H1 (cell line): ENCODE results near the gene GPD1L. TPM values are rescaled to one million over a fixed set of nuclear protein-coding genes. Genes with fewer than 3 reads are reported as not detected.

ENCODE experiments used
- CTCF ChIA-PET: fragments of 300-600 bp; sonication (Branson Sonifier 250); formaldehyde crosslinking; loops from one replicate; lab custom pipeline; 2021; ENCODE audit not compliant: partially characterized antibody; lab: Charles Lee
- POLR2A ChIA-PET: fragments of 300-600 bp; sonication (Branson Sonifier 250); formaldehyde crosslinking; loops from one replicate; lab custom pipeline; 2021; ENCODE audit warnings: inconsistent platforms; ENCODE audit not compliant: partially characterized antibody; lab: Charles Lee
- DNase-seq, 2 experiments: peaks; one replicate each; pipeline versions ENCODE4 v3.0.0 to v3.0.0-alpha.2; 2010 to 2022; ENCODE audit warnings: low spot score in 2 of 2, low read depth in 1 of 2, mixed read lengths in 1 of 2
- FAIRE-seq: peaks from 2 replicates; lab custom pipeline; 2011; peaks lifted over from hg19 to GRCh38; lab: Jason Lieb, UNC
- H2AFZ ChIP-seq: 2 replicates; pipeline ENCODE4 v1.8.1; 2012; ENCODE audit warnings: low read length, inconsistent platforms
- H2AK5ac ChIP-seq: 2 replicates; pipeline ENCODE4 v1.6.1; 2013; ENCODE audit warnings: low read depth, low read length
- H2BK120ac ChIP-seq: replicated peaks from 2 replicates; pipeline ENCODE3; 2013; ENCODE audit warnings: low read depth, low read length, inconsistent platforms
- H2BK12ac ChIP-seq: 2 replicates; pipeline ENCODE4 v1.6.1; 2013; ENCODE audit warnings: low read depth, low read length
- H2BK15ac ChIP-seq: 2 replicates; pipeline ENCODE4 v1.6.1; 2013; ENCODE audit warnings: low read length
- H2BK20ac ChIP-seq: 2 replicates; pipeline ENCODE4 v1.6.1; 2013; ENCODE audit warnings: low read length
- H2BK5ac ChIP-seq: 2 replicates; pipeline ENCODE4 v1.6.1; 2013; ENCODE audit warnings: low read depth, low read length
- H3K14ac ChIP-seq: 2 replicates; pipeline ENCODE4 v1.6.1; 2013; ENCODE audit warnings: inconsistent platforms; ENCODE audit not compliant: insufficient read length
- H3K18ac ChIP-seq: 2 replicates; pipeline ENCODE4 v1.6.1; 2013; ENCODE audit warnings: low read length; ENCODE audit errors: extremely low read depth
- H3K23ac ChIP-seq: 2 replicates; pipeline ENCODE4 v1.6.1; 2013; ENCODE audit warnings: inconsistent platforms; ENCODE audit not compliant: insufficient read length
- H3K23me2 ChIP-seq: 2 replicates; pipeline ENCODE4 v1.6.1; 2013; ENCODE audit warnings: low read depth, low read length
- H3K27ac ChIP-seq: 2 replicates; pipeline ENCODE4 v1.6.1; 2011; ENCODE audit warnings: low read depth, low read length, inconsistent platforms
- H3K27me3 ChIP-seq, 4 experiments: replicated peaks in 1 of 4; 1 replicate in 1 of 4; 2 replicates in 3 of 4; pipeline versions ENCODE4 v1.6.1 to v1.8.1; 2011 to 2013; ENCODE audit warnings: low read length in 3 of 4, mild to moderate bottlenecking in 3 of 4, inconsistent platforms in 2 of 4, mixed read lengths in 2 of 4, moderate library complexity in 1 of 4; ENCODE audit not compliant: control insufficient read depth in 3 of 4, insufficient read depth in 3 of 4; ENCODE audit errors: extremely low read depth in 1 of 4
- H3K36me3 ChIP-seq, 4 experiments: 2 replicates each; pipeline versions ENCODE4 v1.6.1 to v1.8.1; 2011 to 2013; ENCODE audit warnings: mild to moderate bottlenecking in 4 of 4, low read length in 3 of 4, moderate library complexity in 2 of 4, control low read depth in 1 of 4, inconsistent platforms in 1 of 4; ENCODE audit not compliant: insufficient read depth in 4 of 4, control insufficient read depth in 2 of 4
- H3K4ac ChIP-seq: replicated peaks from 2 replicates; pipeline ENCODE3; 2013; ENCODE audit warnings: low read length, low read depth, mixed read lengths, inconsistent platforms; ENCODE audit not compliant: insufficient read length
- H3K4me1 ChIP-seq, 4 experiments: replicated peaks in 1 of 4; 1 replicate in 1 of 4; 2 replicates in 3 of 4; pipeline versions ENCODE4 v1.6.1 to v1.8.1; 2011 to 2013; ENCODE audit warnings: low read length in 3 of 4, inconsistent platforms in 2 of 4, mixed read lengths in 1 of 4; ENCODE audit not compliant: insufficient read depth in 4 of 4, control insufficient read depth in 3 of 4
- H3K4me2 ChIP-seq, 2 experiments: 2 replicates each; pipeline versions ENCODE4 v1.6.1 to v1.8.1; 2011 to 2013; ENCODE audit warnings: low read depth in 2 of 2, low read length in 2 of 2, control low read depth in 1 of 2, inconsistent platforms in 1 of 2, mild to moderate bottlenecking in 1 of 2; ENCODE audit not compliant: insufficient read depth in 1 of 2
- H3K4me3 ChIP-seq, 4 experiments: fragments of 200-600, 300-600 bp in 1 of 4; sonication (generic), shearing (Covaris generic), sonication (Bioruptor Twin) in 1 of 4; 2 replicates each; pipeline versions ENCODE4 v1.5.1 to v1.8.1; 2011 to 2016; ENCODE audit warnings: low read length in 4 of 4, low read depth in 3 of 4, control low read depth in 2 of 4, inconsistent platforms in 2 of 4, mild to moderate bottlenecking in 2 of 4, mixed read lengths in 1 of 4, moderate library complexity in 1 of 4; ENCODE audit not compliant: insufficient read depth in 2 of 4; ENCODE audit errors: extremely low read depth in 1 of 4
- H3K56ac ChIP-seq: replicated peaks from 2 replicates; pipeline ENCODE3; 2013; ENCODE audit warnings: low read depth, mild to moderate bottlenecking, mixed read lengths, low read length, inconsistent platforms; ENCODE audit not compliant: insufficient read length
- H3K79me1 ChIP-seq: 2 replicates; pipeline ENCODE4 v1.6.1; 2013; ENCODE audit warnings: low read depth, low read length, control low read depth
- H3K79me2 ChIP-seq, 2 experiments: 2 replicates each; pipeline versions ENCODE4 v1.6.1 to v1.8.1; 2012 to 2013; ENCODE audit warnings: low read length in 2 of 2, mild to moderate bottlenecking in 2 of 2, inconsistent platforms in 1 of 2; ENCODE audit not compliant: insufficient read depth in 2 of 2, control insufficient read depth in 1 of 2
- H3K9ac ChIP-seq, 4 experiments: replicated peaks in 1 of 4; 1 replicate in 1 of 4; 2 replicates in 3 of 4; pipeline versions ENCODE4 v1.6.1 to v1.8.1; 2011 to 2013; ENCODE audit warnings: low read depth in 3 of 4, low read length in 3 of 4, control low read depth in 2 of 4, mild to moderate bottlenecking in 2 of 4, moderate library complexity in 2 of 4, inconsistent platforms in 1 of 4; ENCODE audit errors: extremely low read depth in 1 of 4
- H3K9me3 ChIP-seq, 2 experiments: 2 replicates each; pipeline versions ENCODE4 v1.6.1 to v1.8.1; 2012 to 2013; ENCODE audit warnings: mild to moderate bottlenecking in 2 of 2, moderate library complexity in 2 of 2, control low read depth in 1 of 2, inconsistent platforms in 1 of 2, low read depth in 1 of 2, low read length in 1 of 2, mixed read lengths in 1 of 2; ENCODE audit not compliant: insufficient read depth in 2 of 2
- H4K20me1 ChIP-seq, 2 experiments: replicated peaks in 1 of 2; 2 replicates each; pipeline versions ENCODE3 to v1.8.1; 2011 to 2013; ENCODE audit warnings: inconsistent platforms in 2 of 2, low read length in 2 of 2, mild to moderate bottlenecking in 1 of 2; ENCODE audit not compliant: insufficient read depth in 2 of 2, control insufficient read depth in 1 of 2
- H4K5ac ChIP-seq: 2 replicates; pipeline ENCODE4 v1.6.1; 2013; ENCODE audit warnings: low read length, low read depth, mixed read lengths, inconsistent platforms; ENCODE audit not compliant: insufficient read length
- H4K8ac ChIP-seq: 2 replicates; pipeline ENCODE4 v1.8.0; 2013; ENCODE audit warnings: mild to moderate bottlenecking, moderate library complexity, low read length, inconsistent platforms; ENCODE audit not compliant: insufficient read depth; ENCODE audit errors: extremely low read depth
- H4K91ac ChIP-seq: replicated peaks from 2 replicates; pipeline ENCODE3; 2013; ENCODE audit warnings: low read length, mixed read lengths, inconsistent platforms; ENCODE audit not compliant: insufficient read length
- ASH2L ChIP-seq: fragments of 200-600, 300-600 bp; sonication (generic); IDR thresholded peaks from one replicate; pipeline ENCODE4 v1.7.1; 2017; ENCODE audit warnings: low read length
- E2F6 ChIP-seq: IDR thresholded peaks from 2 replicates; pipeline ENCODE4 v1.6.1; 2012; ENCODE audit warnings: inconsistent platforms
- RXRA ChIP-seq: IDR thresholded peaks from 2 replicates; pipeline ENCODE4 v1.6.1; 2011; ENCODE audit warnings: low read depth, mild to moderate bottlenecking, low read length, moderate library complexity; ENCODE audit not compliant: insufficient read depth
- SIN3A ChIP-seq, 2 experiments: IDR thresholded peaks in 1 of 2; conservative IDR thresholded peaks in 1 of 2; 2 replicates each; pipeline ENCODE4 v1.6.1; 2011 to 2012; ENCODE audit warnings: low read length in 2 of 2, improper control_type of control experiment in 1 of 2, low read depth in 1 of 2, mild to moderate bottlenecking in 1 of 2
- SP1 ChIP-seq: IDR thresholded peaks from 2 replicates; pipeline ENCODE4 v1.6.1; 2011; ENCODE audit warnings: low read depth, low read length
- SP4 ChIP-seq: IDR thresholded peaks from 2 replicates; pipeline ENCODE4 v1.6.1; 2012; ENCODE audit warnings: low read length, inconsistent platforms
- TCF12 ChIP-seq: IDR thresholded peaks from 2 replicates; pipeline ENCODE4 v1.6.1; 2011; ENCODE audit warnings: low read depth, mild to moderate bottlenecking, low read length
- WGBS, 2 experiments: shearing (Covaris generic) in 1 of 2; methylation state at CpG; one replicate each; pipeline versions ENCODE4 v1.1.6 to v1.1.7; 2013 to 2015; ENCODE audit warnings: low lambda C conversion rate in 2 of 2, mixed read lengths in 2 of 2, inconsistent platforms in 1 of 2, low coverage in 1 of 2, missing lambda C conversion rate in 1 of 2; ENCODE audit not compliant: insufficient replicate concordance in 2 of 2, insufficient coverage in 1 of 2, insufficient read length in 1 of 2; ENCODE audit errors: extremely low coverage in 1 of 2, missing lambda C conversion rate in 1 of 2; 5-methylcytosine and 5-hydroxymethylcytosine counted together
- polyA plus RNA-seq, 7 experiments: library from polyadenylated mRNA; depleted of rRNA in 3 of 7; stranded (reverse) in 5 of 7; unstranded in 2 of 7; fragments of >200 nt in 5 of 7; fragments of 200-250 nt in 2 of 7; gene quantifications; 1 replicate in 5 of 7; 2 replicates in 1 of 7; 4 replicates in 1 of 7; pipeline versions ENCODE4 v1.2.1 to v1.2.3, GENCODE V29; 2011 to 2013; ENCODE audit warnings: missing spikeins in 2 of 7, mixed read lengths in 2 of 7
- total RNA-seq: library from RNA; stranded (reverse); fragmentation: NEBNext Ultra II Directional; extraction: Animal tissue kit (Norgen Biotek cat#: 25700); gene quantifications from 2 replicates; pipeline ENCODE4 v1.2.1, GENCODE V29; 2021

GPD1L gene
- total and polyA plus RNA-seq, 2 of the 8 experiments (the other 6 are each of a cell fraction or from before 2014, with no cell fraction given), result 2.4 to 8.4 TPM

GRCh38 chr3:32148351-32148750 lies 41.9 kb downstream of the GPD1L start:
- H2BK120ac ChIP-seq, result no peak overlapping the region
- H3K36me3 ChIP-seq, result no peaks in the 10 kb centered on the region
- no peaks in the 10 kb centered on the region for H3K9me3 ChIP-seq
- H3K79me1 ChIP-seq, result no peaks in the 10 kb centered on the region
- no peaks in the 10 kb centered on the region for H3K27me3 ChIP-seq
- H2AFZ ChIP-seq, result 0 out of 2 replicates have a peak overlapping the region, but pooled peaks have one; percentile 19
- FAIRE-seq (no peak), DNase-seq (no peak)
- H4K8ac ChIP-seq, result no peak overlapping the region
- H3K4me2 ChIP-seq, result no peak overlapping the region; a peak in 1 of 4 replicates
- H2AK5ac ChIP-seq, result no peak overlapping the region
- peaks cover 0 to 6% (median 4%) of the 10 kb centered on the region in 4 experiments; a peak in 4 of 7 replicates for H3K4me1 ChIP-seq
- H4K20me1 ChIP-seq, result peaks cover 0 to 2% of the 10 kb centered on the region in 2 experiments
- no peaks in the 10 kb centered on the region; the same call in 1 of the 2 replicates for H3K23me2 ChIP-seq
- no peak overlapping the region for H3K18ac ChIP-seq
- H2BK12ac ChIP-seq, result no peak overlapping the region; the same call in 1 of the 2 replicates
- CTCF ChIA-PET, result interaction anchor here (0.8 to 1.4 kb wide), 2 partner anchors 17 to 130 kb away, joined by 3 to 8 read pairs; no protein-coding TSS in a partner anchor
- H3K4ac ChIP-seq, result no peak overlapping the region
- no peak overlapping the region for H3K56ac ChIP-seq
- H4K91ac ChIP-seq, result no peak overlapping the region
- H3K23ac ChIP-seq, result no peak overlapping the region
- no peak overlapping the region for H2BK20ac ChIP-seq
- H3K79me2 ChIP-seq, result no peaks in the 10 kb centered on the region
- no peak overlapping the region for H4K5ac ChIP-seq
- POLR2A ChIA-PET, result no interaction called here
- H3K27ac ChIP-seq, result no peak overlapping the region
- H2BK5ac ChIP-seq, result no peak overlapping the region
- no peak overlapping the region for H3K14ac ChIP-seq
- no peak overlapping the region for H2BK15ac ChIP-seq
- WGBS, 2 experiments, result 86% methylated on average over 5 of the region's 5 CpGs; no CpG with 5 or more reads in 1 of the 2 experiments
- H3K9ac ChIP-seq, result no peak overlapping the region; a peak in 1 of 7 replicates
- H3K4me3 ChIP-seq, result no peak overlapping the region
- no peak for TF ChIP-seq ASH2L
- no peak for TF ChIP-seq SIN3A (conservative IDR thresholded peaks at IDR 0.05 in 1 of 2, IDR thresholded peaks at IDR 0.05 in 1 of 2; ENCODE audit: low read depth in 1 of 2, low read length in 2 of 2)
- TF ChIP-seq E2F6, result no peak
- TF ChIP-seq TCF12, result no peak
- no peak for TF ChIP-seq RXRA
- no peak for TF ChIP-seq SP1
- no peak for TF ChIP-seq SP4
